HG03575 (cell line): ENCODE measurements around the gene PTPN14.

ENCODE experiments used
- ATAC-seq: cut with Tn5 transposase; IDR thresholded peaks from one replicate; pipeline ENCODE4 v1.9.1; 2021; ENCODE audit not compliant: unreplicated experiment, insufficient number of reproducible peaks, low FRiP score; ENCODE audit errors: extremely low read depth

Gene PTPN14

GRCh38 chr1:214367841-214368240 is 183.6 kb downstream of the PTPN14 start:
- ATAC-seq = no peak

DNA sequence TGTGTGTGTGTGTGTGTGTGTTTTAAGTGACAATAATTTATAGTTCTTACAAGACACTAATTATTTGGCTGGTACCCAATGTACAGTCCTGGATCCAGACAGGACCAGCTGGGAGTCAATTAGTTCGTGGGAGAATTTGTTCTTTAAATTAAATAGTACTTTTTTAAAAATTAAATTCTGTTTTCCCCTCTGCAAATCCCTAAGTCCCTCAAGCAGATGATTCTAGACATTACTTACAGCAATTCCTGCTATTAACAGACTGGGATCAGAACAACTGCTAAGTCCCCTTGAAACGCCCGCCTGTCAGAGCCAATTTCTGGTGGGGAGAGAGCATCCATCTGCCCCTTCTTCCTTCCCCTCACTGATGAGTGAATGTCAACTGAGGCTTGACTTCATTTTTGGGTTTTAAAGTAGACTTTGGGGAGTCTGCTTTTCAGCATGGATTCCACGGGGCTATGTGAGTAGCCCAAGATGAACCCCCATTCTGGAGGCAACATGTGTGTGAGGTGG is 186.6 kb downstream of the PTPN14 start:
- no peak for ATAC-seq

DNA sequence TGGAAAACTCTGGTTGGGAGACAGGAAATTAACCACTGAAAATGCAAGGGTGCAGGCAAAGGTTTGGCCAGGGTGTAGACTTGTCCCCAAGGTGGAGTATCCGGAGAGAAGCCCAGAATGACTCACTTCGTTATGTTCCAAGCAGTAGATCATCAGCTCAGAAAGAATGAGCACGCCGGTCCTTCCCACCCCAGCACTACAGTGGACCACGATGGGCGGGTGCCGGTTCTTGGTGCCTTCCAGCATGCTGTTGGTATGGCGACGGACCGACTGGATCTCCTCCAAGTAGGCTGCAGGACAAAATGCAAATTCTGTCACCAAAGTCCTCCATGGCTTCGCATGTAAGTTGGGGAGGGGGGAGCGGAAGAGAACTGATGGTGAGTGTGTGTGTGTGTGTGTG is 187.0 kb downstream of the PTPN14 start:
- ATAC-seq = no peak

- ATAC-seq = no peak
These were observed 188.0 kb downstream of the PTPN14 start for GRCh38 chr1:214363386-214363785.

DNA sequence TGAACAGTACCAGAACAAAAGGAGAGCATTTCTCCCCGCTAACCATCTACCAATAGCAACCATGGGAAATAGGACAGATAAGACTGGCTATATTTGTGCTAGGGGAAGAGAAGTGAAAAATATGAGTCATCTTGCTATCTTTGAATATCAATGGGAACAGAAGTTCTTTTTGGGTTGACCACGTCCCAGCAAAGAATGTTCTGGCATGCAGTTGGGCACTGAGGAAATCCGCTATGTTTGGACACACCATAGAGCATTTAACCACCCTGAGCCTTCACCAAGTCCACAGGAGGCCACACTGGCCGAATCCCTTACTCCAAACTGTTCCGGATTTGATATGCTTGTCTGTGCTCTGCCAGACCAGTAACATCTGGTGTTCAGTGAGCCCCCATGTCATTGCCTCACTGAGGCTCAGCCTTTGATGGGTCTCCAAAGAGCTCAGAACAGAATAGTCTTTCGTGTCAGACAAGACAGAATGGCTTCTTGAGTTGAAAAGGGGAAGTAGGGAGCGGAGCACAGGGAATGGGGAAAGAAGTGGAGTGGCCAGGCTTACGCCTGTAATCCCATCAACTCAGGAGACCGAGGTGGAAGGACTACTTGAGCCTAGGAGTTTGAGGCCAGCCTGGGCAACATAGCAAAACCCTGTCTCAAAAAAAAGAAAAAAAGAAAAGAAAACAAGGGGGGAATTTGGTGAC is 189.1 kb downstream of the PTPN14 start:
- ATAC-seq = no peak

DNA sequence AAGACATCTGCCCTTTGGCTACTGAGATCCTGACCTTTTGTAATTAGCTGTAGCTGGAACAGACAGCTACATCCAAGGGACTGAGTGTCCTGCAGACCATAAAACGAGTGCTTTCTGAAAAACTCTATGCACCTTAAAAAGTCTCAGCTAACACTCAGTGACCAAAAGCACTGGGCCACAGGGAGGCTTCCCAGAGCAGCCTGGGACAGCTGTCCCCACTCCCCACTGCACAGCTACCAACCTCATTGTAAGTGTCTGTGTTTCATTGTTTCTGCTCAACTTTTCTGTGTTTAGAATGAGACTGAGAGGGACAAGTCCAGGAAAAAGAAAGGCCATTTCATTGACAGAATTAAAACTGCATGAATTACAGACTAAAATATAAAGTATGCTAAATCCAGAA is 189.8 kb downstream of the PTPN14 start:
- no peak for ATAC-seq

DNA sequence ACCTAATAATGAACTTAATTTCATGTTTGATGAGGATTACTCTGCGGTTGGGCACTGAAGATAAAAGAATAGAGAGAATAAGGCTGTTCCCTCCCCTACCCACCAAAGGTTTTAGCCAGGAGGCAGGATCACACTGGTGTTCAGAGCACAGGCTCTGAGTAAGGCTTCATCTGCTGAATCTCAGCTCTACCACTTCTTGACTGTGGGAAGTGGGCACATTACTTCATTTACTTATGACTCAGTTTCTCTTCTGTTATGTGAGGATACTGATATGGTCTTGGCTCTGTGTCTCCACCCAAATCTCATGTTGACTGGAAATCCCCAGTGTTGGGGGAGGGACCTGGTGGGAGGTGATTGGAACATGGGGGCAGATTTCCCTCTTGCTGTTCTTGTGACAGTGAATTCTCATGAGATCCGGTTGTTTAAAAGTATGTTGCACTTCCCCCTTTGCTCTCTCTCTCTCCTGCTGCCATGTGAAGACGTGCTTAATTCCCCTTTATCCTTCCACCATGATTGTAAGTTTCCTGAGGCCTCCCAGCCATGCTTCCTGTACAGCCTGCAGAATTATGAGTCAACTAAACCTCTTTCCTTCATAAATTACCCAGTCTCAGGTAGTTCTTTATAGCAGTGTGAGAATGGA is 190.8 kb downstream of the PTPN14 start:
- ATAC-seq = no peak

GRCh38 chr1:214360116-214360515 is 191.3 kb downstream of the PTPN14 start:
- no peak for ATAC-seq

DNA sequence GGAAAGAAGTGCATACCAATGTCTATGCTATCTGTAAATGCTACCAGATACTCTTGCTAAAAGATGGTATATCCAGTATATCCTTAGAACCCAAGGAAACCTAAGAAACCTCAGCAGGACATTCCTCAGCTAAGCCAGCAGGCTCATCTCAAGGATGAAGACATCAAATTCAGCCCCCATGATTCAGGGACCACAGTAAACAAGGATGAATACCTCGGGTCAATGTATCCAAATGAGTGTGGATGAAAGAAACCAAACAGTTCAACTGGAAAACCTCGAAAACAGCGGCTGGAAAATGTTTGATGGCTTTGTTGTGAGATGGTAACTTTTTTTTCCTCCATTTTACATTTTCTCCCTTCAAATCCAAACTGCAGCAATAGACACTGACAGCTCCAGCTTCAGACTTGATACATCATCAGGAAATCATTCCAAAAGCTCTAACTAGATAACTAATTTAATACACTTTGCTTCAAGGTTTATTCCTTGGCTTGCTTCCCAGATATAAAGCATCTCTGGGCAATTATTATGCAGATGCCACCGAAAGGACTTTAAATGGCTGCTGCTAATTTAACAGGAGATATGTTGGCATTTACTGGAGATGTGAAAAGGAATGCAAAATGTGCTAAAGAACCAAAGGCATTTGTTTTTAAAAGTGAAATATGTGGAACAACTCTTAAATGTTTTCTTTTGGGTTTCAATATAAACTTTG is 196.8 kb downstream of the PTPN14 start:
- no peak for ATAC-seq

- ATAC-seq = no peak
These were observed 198.6 kb downstream of the PTPN14 start for GRCh38 chr1:214352838-214353237.

GRCh38 chr1:214351551-214352277 is 199.7 kb downstream of the PTPN14 start:
- ATAC-seq = no peak

DNA sequence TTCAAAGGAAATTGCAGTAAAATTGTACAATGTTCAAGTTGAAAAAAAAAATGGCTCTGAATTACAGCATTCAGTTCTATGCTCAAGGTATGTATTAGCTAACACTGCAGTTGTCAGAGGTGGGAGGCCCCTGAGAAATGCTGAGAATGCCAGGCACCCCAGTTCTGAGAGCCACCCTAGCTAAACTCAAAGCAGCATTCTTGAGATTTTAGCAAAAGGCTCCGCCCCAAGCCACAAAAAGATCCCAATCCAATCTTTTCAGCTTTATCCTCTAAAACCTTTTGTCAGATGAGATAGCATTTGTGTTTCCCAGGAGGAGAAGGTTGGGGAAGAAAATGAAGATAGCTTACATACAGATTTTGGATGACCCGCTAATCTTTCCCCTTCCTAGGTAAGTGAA is 201.6 kb downstream of the PTPN14 start:
- ATAC-seq = no peak

DNA sequence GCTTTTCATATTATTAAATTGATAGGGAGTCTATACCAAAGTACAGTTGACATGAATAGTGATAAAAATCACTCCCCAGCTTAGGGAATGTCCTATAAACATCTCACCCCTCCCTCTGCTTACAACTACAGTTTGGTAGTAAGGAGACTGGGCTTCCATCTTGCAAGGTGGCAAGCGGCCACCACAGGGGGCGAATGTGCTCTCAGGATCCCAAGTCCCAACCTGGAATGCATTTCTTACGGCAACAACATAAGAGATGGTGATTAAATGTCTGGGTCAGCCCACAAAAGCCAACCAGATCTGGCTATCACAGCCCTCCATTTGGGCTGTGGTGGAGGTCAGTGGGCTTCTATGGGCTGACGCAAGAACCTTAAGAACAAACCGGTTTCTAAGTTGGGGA is 202.4 kb downstream of the PTPN14 start:
- ATAC-seq = no peak

- ATAC-seq = no peak
These were observed 206.5 kb downstream of the PTPN14 start for GRCh38 chr1:214344897-214345296.

DNA sequence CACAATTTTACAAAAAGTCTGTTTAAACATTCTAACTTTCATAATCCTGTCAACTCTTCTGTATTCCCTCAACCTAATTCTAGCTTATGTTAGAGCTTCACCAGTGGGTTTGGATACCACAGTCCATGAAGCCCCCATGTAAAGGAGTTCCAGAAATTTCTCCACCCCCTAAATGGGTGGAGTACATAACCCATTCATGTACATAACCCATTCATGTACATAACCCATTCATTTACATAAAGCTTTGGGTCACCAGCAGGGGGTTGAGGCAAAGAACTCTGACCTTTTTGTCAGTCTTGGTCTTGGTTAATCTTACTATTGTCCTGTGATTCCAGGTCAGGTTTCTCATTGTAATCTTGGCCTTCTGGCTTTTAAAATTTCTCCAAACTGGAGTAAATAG is 208.9 kb downstream of the PTPN14 start:
- ATAC-seq = no peak

DNA sequence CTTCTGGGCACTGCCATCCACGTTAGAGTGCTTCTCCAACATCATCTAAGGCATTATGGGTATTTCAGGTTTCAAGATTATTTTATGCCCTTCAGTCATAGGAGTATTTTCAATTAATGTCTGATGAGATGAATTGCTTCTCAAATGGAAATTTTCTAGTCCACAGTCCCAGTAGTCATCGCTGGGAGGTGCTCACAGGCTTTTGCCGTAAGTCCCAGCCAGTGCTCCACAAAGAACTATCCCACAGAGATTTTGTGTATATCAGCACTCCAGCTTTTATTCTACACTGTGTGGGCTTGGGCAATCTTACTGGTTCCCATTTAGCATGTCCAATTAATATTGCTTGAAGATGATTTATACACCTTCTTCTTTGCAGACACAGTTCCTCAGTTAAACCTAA is 209.5 kb downstream of the PTPN14 start:
- no peak for ATAC-seq

- ATAC-seq = no peak
These were observed 209.9 kb downstream of the PTPN14 start for GRCh38 chr1:214341459-214341858.

GRCh38 chr1:214338212-214338611 is 213.2 kb downstream of the PTPN14 start:
- no peak for ATAC-seq

GRCh38 chr1:214337511-214337910 is 213.9 kb downstream of the PTPN14 start:
- ATAC-seq = no peak
